AG04449 (cell line): ENCODE data around the gene LHFPL6.

Experiments used
- CTCF ChIA-PET: fragments of 350-600 bp; formaldehyde crosslinking; extraction: SDS; loops from one replicate; lab custom pipeline; 2021; ENCODE audit warnings: antibody characterized with exemption; lab: Yijun Ruan, JAX
- POLR2A ChIA-PET: fragments of 400-600, 350-600 bp; formaldehyde crosslinking; extraction: SDS; loops from one replicate; lab custom pipeline; 2020; ENCODE audit warnings: antibody characterized with exemption, inconsistent platforms; lab: Yijun Ruan, JAX
- DNase-seq: peaks from one replicate; pipeline ENCODE4 v3.0.0-alpha.2; 2010; ENCODE audit warnings: low read depth, low spot score
- H3K4me3 ChIP-seq: 2 replicates; pipeline ENCODE4 v1.5.1; 2011; ENCODE audit warnings: low read depth, mild to moderate bottlenecking, control low read depth, low read length
- TF ChIP-seq, protein P1 (sequence below): IDR thresholded peaks from one replicate; pipeline ENCODE4 v1.5.1; 2011; ENCODE audit warnings: mild to moderate bottlenecking, moderate library complexity, low read length, control low read depth, inconsistent platforms; ENCODE audit not compliant: insufficient read depth; ENCODE audit errors: missing control alignments

LHFPL6 gene

DNA sequence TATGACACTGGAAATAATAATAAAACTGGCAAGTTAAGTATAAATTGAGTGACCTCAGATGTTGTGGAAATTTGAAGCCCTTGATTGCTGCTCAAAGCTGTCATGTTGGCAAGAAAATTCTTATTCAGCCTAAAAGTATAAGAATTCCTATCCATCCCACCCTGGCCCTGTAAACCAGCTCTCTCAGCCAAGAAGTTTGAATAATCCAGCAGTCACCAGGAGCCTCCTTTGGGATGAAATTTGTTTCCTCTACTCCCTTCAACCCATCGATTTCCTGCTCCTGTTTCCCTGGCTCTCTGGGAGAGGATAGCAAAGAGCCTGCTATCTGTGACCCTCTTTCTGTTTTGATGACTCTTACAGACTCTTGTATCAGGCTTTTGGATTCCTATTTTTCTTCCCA, 169.3 kb downstream of the LHFPL6 start:
- TF ChIP-seq, protein P1, sequence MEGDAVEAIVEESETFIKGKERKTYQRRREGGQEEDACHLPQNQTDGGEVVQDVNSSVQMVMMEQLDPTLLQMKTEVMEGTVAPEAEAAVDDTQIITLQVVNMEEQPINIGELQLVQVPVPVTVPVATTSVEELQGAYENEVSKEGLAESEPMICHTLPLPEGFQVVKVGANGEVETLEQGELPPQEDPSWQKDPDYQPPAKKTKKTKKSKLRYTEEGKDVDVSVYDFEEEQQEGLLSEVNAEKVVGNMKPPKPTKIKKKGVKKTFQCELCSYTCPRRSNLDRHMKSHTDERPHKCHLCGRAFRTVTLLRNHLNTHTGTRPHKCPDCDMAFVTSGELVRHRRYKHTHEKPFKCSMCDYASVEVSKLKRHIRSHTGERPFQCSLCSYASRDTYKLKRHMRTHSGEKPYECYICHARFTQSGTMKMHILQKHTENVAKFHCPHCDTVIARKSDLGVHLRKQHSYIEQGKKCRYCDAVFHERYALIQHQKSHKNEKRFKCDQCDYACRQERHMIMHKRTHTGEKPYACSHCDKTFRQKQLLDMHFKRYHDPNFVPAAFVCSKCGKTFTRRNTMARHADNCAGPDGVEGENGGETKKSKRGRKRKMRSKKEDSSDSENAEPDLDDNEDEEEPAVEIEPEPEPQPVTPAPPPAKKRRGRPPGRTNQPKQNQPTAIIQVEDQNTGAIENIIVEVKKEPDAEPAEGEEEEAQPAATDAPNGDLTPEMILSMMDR: no peak
- H3K4me3 ChIP-seq: no peak overlapping the region
- ChIA-PET CTCF (interaction anchor here (1.2 to 1.3 kb wide), 2 partner anchors 15 to 19 kb away, joined by 3 to 5 read pairs; no protein-coding TSS in a partner anchor), POLR2A (no interaction called here)
- no peak for DNase-seq

GRCh38 chr13:39432196-39432595, 170.8 kb downstream of the LHFPL6 start:
- H3K4me3 ChIP-seq: no peak overlapping the region
- DNase-seq: no peak
- ChIA-PET POLR2A (interaction anchor here (0.7 kb wide), 1 partner anchor 78 kb away, joined by 3 read pairs; no protein-coding TSS in a partner anchor), CTCF (no interaction called here)
- TF ChIP-seq, protein P1: no peak

- H3K4me3 ChIP-seq: no peak overlapping the region
- TF ChIP-seq, protein P1: no peak
- DNase-seq: no peak
- CTCF ChIA-PET: interaction anchor here (1.2 to 3.0 kb wide), 3 partner anchors 13 to 193 kb away, joined by 3 to 11 read pairs (median 3); no protein-coding TSS in a partner anchor
- POLR2A ChIA-PET: no interaction called here
These were observed 180.0 kb downstream of the LHFPL6 start for GRCh38 chr13:39422845-39423565.

- H3K4me3 ChIP-seq: no peak overlapping the region
- no peak for DNase-seq
- TF ChIP-seq, protein P1: no peak
- ChIA-PET POLR2A (no interaction called here), CTCF (interaction anchor here (6.6 to 6.8 kb wide), 2 partner anchors 182 to 193 kb away, joined by 56 to 89 read pairs; partner anchors contain the start of gene LHFPL6)
These were observed 183.1 kb downstream of the LHFPL6 start for GRCh38 chr13:39419876-39420275.

DNA sequence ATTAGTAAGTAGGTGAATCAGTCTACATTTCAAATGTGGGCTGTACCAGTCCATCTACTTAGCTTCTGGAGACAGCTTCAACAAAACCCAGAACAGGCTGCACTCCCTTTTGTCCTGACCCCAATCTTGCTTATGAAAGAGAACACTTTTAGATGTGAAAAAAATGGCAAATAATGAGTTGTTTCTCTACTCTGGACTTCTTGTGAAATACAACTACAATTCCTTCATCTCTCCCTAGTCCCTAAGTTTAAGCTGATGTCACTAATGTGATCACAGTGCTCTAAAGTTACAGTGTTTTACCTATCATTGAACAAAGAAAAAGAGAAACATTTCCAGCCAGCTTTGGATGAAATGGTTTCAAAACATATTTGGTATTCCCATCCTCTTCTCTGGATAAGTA, 183.9 kb downstream of the LHFPL6 start:
- H3K4me3 ChIP-seq: no peak overlapping the region
- DNase-seq: no peak
- ChIA-PET CTCF (interaction anchor here (1.1 to 6.8 kb wide), 5 partner anchors 14 to 197 kb away, joined by 3 to 89 read pairs (median 5); partner anchors contain the start of gene LHFPL6), POLR2A (no interaction called here)
- TF ChIP-seq, protein P1: no peak

- TF ChIP-seq, protein P1: no peak
- no peak overlapping the region for H3K4me3 ChIP-seq
- ChIA-PET CTCF (interaction anchor here (1.1 to 6.8 kb wide), 6 partner anchors 9 to 198 kb away, joined by 3 to 89 read pairs (median 5); partner anchors contain the start of gene LHFPL6), POLR2A (no interaction called here)
- DNase-seq: no peak
These were observed 184.6 kb downstream of the LHFPL6 start for GRCh38 chr13:39418424-39418823.
